ENCODE results near the gene DIPK1C.
"Not testable (repeated sequence)": the region's sequence is repeated elsewhere in the genome, so short reads cannot be mapped to it uniquely, and the experiment has no call there.

Gene DIPK1C

DNA sequence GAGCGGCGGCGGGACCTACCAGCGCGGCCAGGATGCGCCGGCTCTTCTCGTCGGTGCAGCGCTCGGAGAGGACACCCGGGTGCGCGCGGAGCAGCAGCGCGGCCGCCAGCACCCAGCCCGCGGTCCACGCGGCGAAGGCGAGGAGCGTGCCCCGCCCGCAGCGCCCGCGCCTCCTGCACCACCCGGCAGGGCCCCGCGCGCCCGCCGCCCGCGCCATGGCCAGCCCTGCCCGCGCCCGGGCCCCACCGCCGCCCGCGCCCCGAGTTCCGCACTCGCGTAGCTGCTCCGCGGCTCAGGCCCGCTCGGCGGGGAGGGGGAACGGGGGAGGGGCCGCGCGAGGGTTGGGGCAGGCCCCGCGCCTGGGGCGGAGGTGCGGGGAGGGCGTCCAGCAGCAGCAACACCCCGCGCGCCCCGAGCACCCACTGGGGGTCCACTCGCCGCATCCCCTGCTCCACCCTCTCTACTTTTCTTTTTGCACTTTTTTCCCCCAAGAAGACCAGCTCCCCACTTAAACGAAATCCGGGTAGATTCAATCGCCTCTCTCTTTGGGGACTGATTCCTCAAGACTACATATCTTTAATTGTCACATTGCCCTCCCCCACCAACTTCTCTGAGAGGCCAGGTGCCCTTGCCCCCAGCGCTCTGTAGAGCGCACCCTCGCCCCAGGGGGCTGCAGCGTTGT lies at the start of gene DIPK1C:
Gene DIPK1C (minus strand): TSS at position 266 of the 682 bp plus-strand sequence. CDS start 49 bp downstream, at position 217.
- peak; percentile 52 for DNase-seq

GRCh38 chr18:74506448-74507084 lies 49.5 kb upstream of the DIPK1C start:
- DNase-seq, result no peak

DNA sequence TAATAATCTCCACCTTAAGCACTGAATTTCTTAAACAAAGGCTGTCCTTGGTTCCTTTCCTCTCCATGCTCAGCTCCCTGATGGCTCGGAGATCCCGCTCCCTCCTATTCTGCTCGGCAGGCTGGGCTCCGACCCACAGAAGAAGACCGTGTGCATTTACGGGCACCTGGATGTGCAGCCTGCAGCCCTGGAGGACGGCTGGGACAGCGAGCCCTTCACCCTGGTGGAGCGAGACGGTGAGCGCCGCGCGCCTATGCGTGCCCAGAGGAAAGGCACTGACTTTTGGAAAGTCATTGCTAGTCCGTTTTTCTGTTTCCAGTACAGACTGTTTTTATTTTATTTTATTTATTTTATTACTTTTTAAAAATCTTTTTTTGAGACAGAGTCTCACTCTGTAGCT lies 48.7 kb upstream of the DIPK1C start:
- no peak for DNase-seq

DNA sequence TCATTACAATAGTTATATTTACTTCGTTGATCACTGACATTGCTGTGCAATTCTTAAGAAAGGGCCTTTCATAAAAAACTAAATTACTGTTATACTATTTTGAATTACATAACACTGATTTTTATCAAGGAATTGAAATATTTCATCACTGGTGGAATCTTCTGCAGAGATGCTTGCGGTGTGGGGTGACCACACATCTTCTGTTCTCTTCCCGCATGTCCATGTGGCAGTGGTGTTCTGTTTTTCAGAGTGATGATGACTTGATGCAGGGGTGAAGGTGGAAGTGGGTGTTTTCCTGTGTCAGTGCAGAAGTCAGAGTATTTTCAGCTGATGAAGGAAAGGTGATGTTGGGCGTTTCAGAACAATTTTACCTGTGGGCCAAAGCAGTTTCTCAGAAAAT lies 46.0 kb upstream of the DIPK1C start:
- no peak for DNase-seq

DNA sequence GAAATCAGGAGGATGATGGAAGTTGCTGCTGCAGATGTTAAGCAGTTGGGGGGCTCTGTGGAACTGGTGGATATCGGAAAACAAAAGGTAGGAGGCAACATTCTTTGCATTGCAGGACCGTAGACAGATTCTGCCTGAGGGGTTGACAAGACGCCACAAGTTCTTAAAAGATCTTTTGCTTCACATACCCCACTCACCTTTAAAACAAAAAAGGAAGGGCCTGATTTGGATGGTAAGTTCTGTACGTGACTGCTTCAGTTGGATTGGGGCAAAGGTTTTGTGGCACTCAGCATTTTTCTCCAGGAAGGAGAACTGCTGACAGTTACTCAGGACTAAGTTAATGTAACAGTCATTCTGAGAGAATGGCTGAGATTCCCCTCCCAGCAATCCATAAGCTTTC lies 44.3 kb upstream of the DIPK1C start:
- no peak for DNase-seq

- not testable (repeated sequence) for DNase-seq
Measured at GRCh38 chr18:74500774-74501173, 43.7 kb upstream of the DIPK1C start.

GRCh38 chr18:74500372-74500771 lies 43.3 kb upstream of the DIPK1C start:
- DNase-seq, result no peak

- DNase-seq, result no peak
Measured at GRCh38 chr18:74499633-74500032, 42.5 kb upstream of the DIPK1C start.

GRCh38 chr18:74498712-74499627 lies 41.9 kb upstream of the DIPK1C start:
- no peak for DNase-seq

DNA sequence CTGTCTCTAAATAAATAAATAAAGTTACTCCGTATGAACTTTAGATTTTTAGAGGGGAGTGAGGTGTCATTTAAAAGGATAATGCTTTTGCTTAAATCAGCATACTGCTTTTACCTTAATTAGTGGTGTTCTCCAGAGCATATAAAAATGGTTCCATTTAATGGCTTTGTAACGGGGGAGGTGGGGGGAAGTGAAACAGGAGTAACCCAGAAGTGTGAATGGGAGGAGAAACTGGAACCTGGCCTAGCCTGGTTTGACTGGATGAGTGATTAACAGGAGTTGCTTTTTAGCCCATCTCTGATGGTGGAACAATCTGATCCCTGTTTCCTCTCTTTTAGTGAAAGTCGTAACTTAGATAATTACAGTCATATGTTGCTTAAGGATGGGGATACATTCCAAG lies 40.7 kb upstream of the DIPK1C start:
- DNase-seq, result no peak

GRCh38 chr18:74497324-74497676 lies 40.2 kb upstream of the DIPK1C start:
- DNase-seq, result no peak

- DNase-seq, result peak; percentile 62
Measured at GRCh38 chr18:74496508-74497323, 39.6 kb upstream of the DIPK1C start.

GRCh38 chr18:74495581-74496507 lies 38.7 kb upstream of the DIPK1C start, which contains the start of gene CNDP2:
Gene CNDP2, plus strand, starts transcription at chr18:74496363. Its CDS starts 3,611 bp downstream, at chr18:74499974.
- DNase-seq, result peak; percentile 100

DNA sequence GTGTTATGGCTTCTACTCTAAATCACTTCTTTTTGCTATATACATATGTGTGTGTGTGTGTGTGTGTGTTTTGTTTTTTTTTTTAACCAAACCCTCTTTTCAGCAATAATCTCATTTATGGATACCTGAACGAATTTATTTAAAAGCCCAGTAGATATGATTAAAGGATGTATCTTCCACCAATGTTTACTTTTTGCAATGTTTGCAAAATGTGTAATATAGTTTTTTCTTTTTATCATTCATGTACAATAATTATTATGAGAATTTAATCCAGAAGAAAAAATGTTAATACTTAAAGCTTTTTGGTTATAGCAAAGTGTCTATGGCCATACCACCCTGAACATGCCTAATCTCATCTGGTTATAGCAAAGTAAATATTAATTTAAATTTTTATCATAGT lies 37.4 kb upstream of the DIPK1C start:
- DNase-seq, result no peak

DNA sequence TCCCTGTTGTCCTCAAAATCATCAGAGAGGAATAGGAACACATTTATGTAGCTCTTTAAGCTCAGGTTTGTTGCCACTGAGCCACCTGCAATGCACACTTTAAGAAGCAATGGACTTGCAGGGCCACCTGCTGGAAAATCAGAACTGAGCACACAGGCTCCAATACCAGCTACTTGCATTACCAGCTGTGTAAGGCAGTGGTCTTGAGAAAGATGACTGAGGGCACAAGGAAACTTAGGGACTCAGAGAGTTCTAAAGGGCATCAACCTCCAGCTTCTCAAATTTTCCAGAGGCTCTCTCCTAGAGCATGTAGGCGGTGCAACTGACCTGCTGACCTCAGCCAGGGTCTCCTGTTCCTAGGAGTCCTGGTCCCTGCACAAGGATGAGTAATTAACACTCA lies 36.6 kb upstream of the DIPK1C start:
- DNase-seq, result peak; percentile 88

- DNase-seq, result no peak
Measured at GRCh38 chr18:74492259-74492658, 35.2 kb upstream of the DIPK1C start.

GRCh38 chr18:74489676-74490075 lies 32.6 kb upstream of the DIPK1C start:
- DNase-seq, result no peak

- no peak for DNase-seq
Measured at GRCh38 chr18:74488864-74489263, 31.8 kb upstream of the DIPK1C start.

DNA sequence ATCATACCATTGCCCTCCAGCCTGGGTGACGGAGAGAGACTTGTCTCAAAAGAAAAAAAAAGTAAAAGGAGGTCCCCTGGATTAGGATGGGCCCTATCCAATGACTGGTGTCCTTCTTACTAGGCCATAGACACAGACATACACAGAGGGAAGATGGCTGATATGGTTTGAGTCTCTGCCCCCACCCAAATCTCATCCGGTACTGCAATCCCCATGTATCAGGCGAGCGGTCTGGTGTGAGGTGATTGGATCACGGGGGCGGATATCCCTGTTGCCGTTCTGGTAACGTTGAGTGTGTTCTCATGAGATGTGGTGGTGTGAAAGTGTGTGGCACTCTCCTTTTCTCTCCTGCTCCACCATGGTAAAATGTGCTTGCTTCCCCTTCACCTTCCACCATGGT lies 31.2 kb upstream of the DIPK1C start:
- DNase-seq, result no peak

- no peak for DNase-seq
Measured at GRCh38 chr18:74486119-74486849, 29.2 kb upstream of the DIPK1C start.

DNA sequence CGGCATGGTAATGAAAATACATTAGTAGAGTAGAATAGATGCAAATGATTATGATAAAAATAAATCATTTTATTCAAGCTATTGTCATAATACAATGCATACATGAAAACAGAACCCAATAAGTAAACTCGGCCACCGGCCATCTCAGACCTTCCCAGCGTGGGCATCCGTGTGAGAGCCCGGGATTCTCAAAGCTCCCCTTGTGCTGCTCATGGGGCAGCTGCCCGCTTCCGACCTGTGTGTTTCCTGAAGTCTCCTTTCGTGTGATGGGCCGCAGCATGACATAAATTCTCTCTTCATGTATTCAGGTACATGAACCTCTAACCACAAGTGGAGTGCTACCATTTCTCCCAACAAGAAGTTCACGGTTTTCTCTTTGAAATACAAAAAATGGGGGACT lies 25.6 kb upstream of the DIPK1C start:
- no peak for DNase-seq
